SH-SY5Y (cell line): ENCODE measurements around the gene PPM1H.

Experiments used
- GATA2 ChIP-seq: IDR thresholded peaks from 2 replicates; pipeline ENCODE4 v1.6.1; 2011; ENCODE audit warnings: mild to moderate bottlenecking, low read depth, low read length
- GATA3 ChIP-seq: IDR thresholded peaks from 2 replicates; pipeline ENCODE4 v1.6.1; 2011; ENCODE audit warnings: low read depth, mild to moderate bottlenecking, low read length, moderate library complexity

DNA sequence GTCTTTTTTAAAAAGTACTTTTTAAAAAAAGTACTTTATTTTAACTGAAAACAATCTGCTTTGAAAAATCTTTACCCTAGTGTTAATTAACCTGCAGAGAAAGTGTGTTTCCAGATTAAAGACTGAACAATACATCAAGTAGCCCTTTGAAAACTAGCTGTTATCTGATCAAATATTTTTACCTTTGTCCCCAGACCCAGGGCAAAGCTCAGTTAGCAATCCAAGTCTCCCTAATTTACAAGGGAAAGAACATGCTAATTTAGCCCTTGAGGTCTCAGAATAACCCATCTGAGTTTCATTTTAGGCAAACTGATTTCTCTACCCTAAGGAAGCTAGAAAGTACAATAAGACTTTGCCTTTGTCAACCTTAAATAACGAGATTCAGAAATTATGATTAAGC, 91.2 kb downstream of the PPM1H start:
- TF ChIP-seq GATA2: no peak
- TF ChIP-seq GATA3: no peak
